A673 (cell line): Measurements from ENCODE around the gene CTNNA1.

Experiments
- CTCF ChIP-seq: fragments of 300-800, 200-600 bp; sonication (generic); conservative IDR thresholded peaks from 2 replicates; pipeline ENCODE4 v1.5.1; 2017; ENCODE audit warnings: low read depth, mild to moderate bottlenecking, antibody characterized with exemption, low read length, moderate library complexity, mixed read lengths
- EZH2 ChIP-seq: fragments of 200-600 bp; sonication (generic); IDR thresholded peaks from 2 replicates; pipeline ENCODE4 v1.6.1; 2017; ENCODE audit warnings: borderline replicate concordance, low read depth, mild to moderate bottlenecking, mixed read lengths, antibody characterized with exemption, low read length; ENCODE audit not compliant: poor library complexity, severe bottlenecking

- no peak for TF ChIP-seq CTCF
- TF ChIP-seq EZH2, result no peak
These were observed 86.9 kb downstream of the CTNNA1 start for GRCh38 chr5:138840103-138840502.
